RPMI8226 (cell line): ENCODE results near the gene XXYLT1.

Experiments used
- DNase-seq: peaks from one replicate; pipeline ENCODE4 v3.0.0-alpha.2; 2015

Gene XXYLT1

GRCh38 chr3:195126056-195126605 lies 144.8 kb downstream of the XXYLT1 start:
- DNase-seq, result no peak

- DNase-seq, result no peak
Measured at GRCh38 chr3:195125646-195126045, 145.3 kb downstream of the XXYLT1 start.

- DNase-seq, result no peak
Measured at GRCh38 chr3:195124378-195124992, 146.5 kb downstream of the XXYLT1 start.

GRCh38 chr3:195123281-195123691 lies 147.7 kb downstream of the XXYLT1 start:
- DNase-seq, result no peak

- no peak for DNase-seq
Measured at GRCh38 chr3:195122261-195122660, 148.7 kb downstream of the XXYLT1 start.

GRCh38 chr3:195120267-195120601 lies 150.7 kb downstream of the XXYLT1 start:
- DNase-seq, result no peak

GRCh38 chr3:195119461-195120266 lies 151.3 kb downstream of the XXYLT1 start:
- no peak for DNase-seq

- no peak for DNase-seq
Measured at GRCh38 chr3:195118671-195119070, 152.3 kb downstream of the XXYLT1 start.

GRCh38 chr3:195117978-195118581 lies 152.9 kb downstream of the XXYLT1 start:
- DNase-seq, result no peak

- no peak for DNase-seq
Measured at GRCh38 chr3:195116407-195117185, 154.4 kb downstream of the XXYLT1 start.

- no peak for DNase-seq
Measured at GRCh38 chr3:195115600-195116406, 155.2 kb downstream of the XXYLT1 start.

GRCh38 chr3:195114786-195115599 lies 156.0 kb downstream of the XXYLT1 start:
- no peak for DNase-seq

GRCh38 chr3:195113536-195114425 lies 157.2 kb downstream of the XXYLT1 start:
- no peak for DNase-seq

- DNase-seq, result no peak
Measured at GRCh38 chr3:195113048-195113447, 157.9 kb downstream of the XXYLT1 start.

- DNase-seq, result no peak
Measured at GRCh38 chr3:195112361-195112791, 158.6 kb downstream of the XXYLT1 start.

- DNase-seq, result no peak
Measured at GRCh38 chr3:195111766-195112165, 159.2 kb downstream of the XXYLT1 start.

GRCh38 chr3:195111319-195111705 lies 159.6 kb downstream of the XXYLT1 start:
- no peak for DNase-seq

- no peak for DNase-seq
Measured at GRCh38 chr3:195110647-195111318, 160.2 kb downstream of the XXYLT1 start.

GRCh38 chr3:195109098-195109657 lies 161.8 kb downstream of the XXYLT1 start:
- DNase-seq, result no peak
